Measurements from ENCODE around the gene SYDE2.

SYDE2 gene

GRCh38 chr1:85118751-85119150 is 82.1 kb downstream of the SYDE2 start:
- DNase-seq (ENCODE audit: extremely low read depth, low read depth) = no peak
- TF ChIP-seq CTCF (IDR thresholded peaks at IDR 0.05; ENCODE audit: low read depth, low read length) = no peak

- no peak for DNase-seq (ENCODE audit: extremely low read depth, low read depth)
- TF ChIP-seq CTCF (IDR thresholded peaks at IDR 0.05; ENCODE audit: low read depth, low read length) = no peak
Observed at GRCh38 chr1:85116856-85117255, 84.0 kb downstream of the SYDE2 start.

GRCh38 chr1:85115933-85116332 is 84.9 kb downstream of the SYDE2 start:
- no peak for TF ChIP-seq CTCF (IDR thresholded peaks at IDR 0.05; ENCODE audit: low read depth, low read length)

GRCh38 chr1:85111695-85112094 is 89.1 kb downstream of the SYDE2 start:
- no peak for TF ChIP-seq CTCF (IDR thresholded peaks at IDR 0.05; ENCODE audit: low read depth, low read length)
- no peak for DNase-seq (ENCODE audit: extremely low read depth, low read depth)

More at GRCh38 chr1:85115933-85116332, 84.9 kb downstream of the SYDE2 start:
- DNase-seq (ENCODE audit: extremely low read depth, low read depth) = no peak

- TF ChIP-seq CTCF (IDR thresholded peaks at IDR 0.05; ENCODE audit: low read depth, low read length) = peak; percentile 98
- DNase-seq (ENCODE audit: extremely low read depth, low read depth) = peak; percentile 38
Observed at GRCh38 chr1:85109475-85109874, 91.3 kb downstream of the SYDE2 start.
